Kidney (tissue), 14 donors: ENCODE results near the gene PDE3B. TPM values are rescaled to one million over a fixed set of nuclear protein-coding genes. Genes with fewer than 3 reads are reported as not detected.

Source experiments
- DNase-seq, 5 donors: peaks; one replicate each; pipeline ENCODE4 v3.0.0-alpha.2; 2013 to 2020
- FAIRE-seq: peaks from 2 replicates; lab custom pipeline; 2012; peaks lifted over from hg19 to GRCh38; lab: Jason Lieb, UNC
- H3K27ac ChIP-seq, 2 donors: one replicate each; pipeline ENCODE4 v1.7.0; 2013; ENCODE audit warnings: low read depth in 2 of 2, low read length in 2 of 2, inconsistent platforms in 1 of 2
- H3K27me3 ChIP-seq: one replicate; pipeline ENCODE4 v1.7.1; 2013; ENCODE audit warnings: low read length, inconsistent platforms; ENCODE audit not compliant: control insufficient read depth, insufficient read depth
- H3K36me3 ChIP-seq, 3 donors: one replicate each; pipeline versions ENCODE4 v1.7.0 to v1.7.1; 2013; ENCODE audit warnings: low read length in 3 of 3, control low read depth in 1 of 3, inconsistent platforms in 1 of 3; ENCODE audit not compliant: insufficient read depth in 3 of 3, control insufficient read depth in 2 of 3
- H3K4me1 ChIP-seq, 3 donors: one replicate each; pipeline versions ENCODE4 v1.7.0 to v1.7.1; 2013; ENCODE audit warnings: low read length in 3 of 3, inconsistent platforms in 1 of 3, low read depth in 1 of 3; ENCODE audit not compliant: control insufficient read depth in 2 of 3, insufficient read depth in 2 of 3
- H3K4me3 ChIP-seq, 3 donors: one replicate each; pipeline versions ENCODE4 v1.7.0 to v1.8.1; 2013; ENCODE audit warnings: low read length in 3 of 3, control low read depth in 1 of 3, inconsistent platforms in 1 of 3
- H3K9ac ChIP-seq, 3 donors: one replicate each; pipeline versions ENCODE4 v1.7.0 to v1.7.1; 2013; ENCODE audit warnings: low read length in 3 of 3, control low read depth in 1 of 3, inconsistent platforms in 1 of 3
- H3K9me3 ChIP-seq, 3 donors: one replicate each; pipeline versions ENCODE4 v1.7.0 to v1.7.1; 2013; ENCODE audit warnings: low read length in 3 of 3, control low read depth in 1 of 3, inconsistent platforms in 1 of 3; ENCODE audit not compliant: control insufficient read depth in 2 of 3, insufficient read depth in 1 of 3
- CTCF ChIP-seq: IDR thresholded peaks from 3 replicates; pipeline ENCODE4 v1.5.1; 2012; ENCODE audit warnings: mild to moderate bottlenecking, moderate library complexity, borderline replicate concordance; ENCODE audit not compliant: insufficient read depth; ENCODE audit errors: extremely low read depth
- intact Hi-C: fragments of 100-400 bp; cut with DNase I; formaldehyde crosslinking; loops from one replicate; pipeline ENCODE4 v1.11.1; 2022
- polyA plus RNA-seq: library from polyadenylated mRNA; stranded (reverse); fragments of 350-450 nt; fragmentation: Illumina TruSeq; extraction: RNeasy Lipid Tissue Mini Kit (QIAGEN cat#74804); gene quantifications from one replicate; pipeline ENCODE4 v1.2.3, GENCODE V29; 2014; ENCODE audit warnings: low read depth, low replicate concordance; ENCODE audit not compliant: insufficient read depth
- total RNA-seq: library from RNA; stranded (reverse); fragmentation: NEBNext Ultra II Directional; extraction: Animal tissue kit (Norgen Biotek cat#: 25700); gene quantifications from one replicate; pipeline ENCODE4 v1.2.1, GENCODE V29; 2021
- donor health status: control.
- donor health status: control.
- donor health status: control.
- donor health status: control.
- donor health status: control.
- donor health status: DM: yes; HTN: yes; CAD: no.
- donor health status: Normal renal cell carcinoma (clear cell type).

PDE3B gene
- total and polyA plus RNA-seq, 2 donors from 2014 or later, result 0.99 to 7.4 TPM

- no peak overlapping the region for H3K4me3 ChIP-seq
- H3K9me3 ChIP-seq, result no peaks in the 10 kb centered on the region
- H3K4me1 ChIP-seq, result peaks cover 0 to 5% (median 3%) of the 10 kb centered on the region in 3 donors
- H3K27ac ChIP-seq, result peak overlapping the region in 1 of 2 donors; percentile 30
- intact Hi-C loops, result no loop called here
- H3K36me3 ChIP-seq, result no peaks in the 10 kb centered on the region
- no peaks in the 10 kb centered on the region for H3K27me3 ChIP-seq
- TF ChIP-seq CTCF, result no peak
- FAIRE-seq (no peak), DNase-seq (no peak)
- no peak overlapping the region for H3K9ac ChIP-seq
Measured at GRCh38 chr11:14617241-14618027, 26.2 kb upstream of the PDE3B start.

GRCh38 chr11:14618060-14618459 is 25.5 kb upstream of the PDE3B start:
- intact Hi-C loops, result no loop called here
- Histone ChIP-seq H3K36me3 (no peaks in the 10 kb centered on the region), H3K4me1 (peaks cover 0 to 5% (median 3%) of the 10 kb centered on the region in 3 donors), H3K9me3 (no peaks in the 10 kb centered on the region), H3K27me3 (no peaks in the 10 kb centered on the region), H3K27ac (no peak overlapping the region), H3K4me3 (no peak overlapping the region), H3K9ac (no peak overlapping the region)
- DNase-seq (no peak), FAIRE-seq (no peak)
- no peak for TF ChIP-seq CTCF

GRCh38 chr11:14619603-14620531 is 23.7 kb upstream of the PDE3B start:
- H3K4me3 ChIP-seq, result no peak overlapping the region
- H3K27me3 ChIP-seq, result no peaks in the 10 kb centered on the region
- no peaks in the 10 kb centered on the region for H3K36me3 ChIP-seq
- H3K9me3 ChIP-seq, result no peaks in the 10 kb centered on the region
- no peak overlapping the region for H3K27ac ChIP-seq
- intact Hi-C loops, result no loop called here
- H3K9ac ChIP-seq, result no peak overlapping the region
- DNase-seq (no peak), FAIRE-seq (no peak)
- H3K4me1 ChIP-seq, result peaks cover 0 to 5% (median 3%) of the 10 kb centered on the region in 3 donors
- TF ChIP-seq CTCF, result no peak
